ENCODE results near the gene LRBA.

- TF ChIP-seq, protein P1, sequence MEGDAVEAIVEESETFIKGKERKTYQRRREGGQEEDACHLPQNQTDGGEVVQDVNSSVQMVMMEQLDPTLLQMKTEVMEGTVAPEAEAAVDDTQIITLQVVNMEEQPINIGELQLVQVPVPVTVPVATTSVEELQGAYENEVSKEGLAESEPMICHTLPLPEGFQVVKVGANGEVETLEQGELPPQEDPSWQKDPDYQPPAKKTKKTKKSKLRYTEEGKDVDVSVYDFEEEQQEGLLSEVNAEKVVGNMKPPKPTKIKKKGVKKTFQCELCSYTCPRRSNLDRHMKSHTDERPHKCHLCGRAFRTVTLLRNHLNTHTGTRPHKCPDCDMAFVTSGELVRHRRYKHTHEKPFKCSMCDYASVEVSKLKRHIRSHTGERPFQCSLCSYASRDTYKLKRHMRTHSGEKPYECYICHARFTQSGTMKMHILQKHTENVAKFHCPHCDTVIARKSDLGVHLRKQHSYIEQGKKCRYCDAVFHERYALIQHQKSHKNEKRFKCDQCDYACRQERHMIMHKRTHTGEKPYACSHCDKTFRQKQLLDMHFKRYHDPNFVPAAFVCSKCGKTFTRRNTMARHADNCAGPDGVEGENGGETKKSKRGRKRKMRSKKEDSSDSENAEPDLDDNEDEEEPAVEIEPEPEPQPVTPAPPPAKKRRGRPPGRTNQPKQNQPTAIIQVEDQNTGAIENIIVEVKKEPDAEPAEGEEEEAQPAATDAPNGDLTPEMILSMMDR (IDR thresholded peaks at IDR 0.05; ENCODE audit: borderline replicate concordance, extremely low read depth, low read length, poor library complexity, severe bottlenecking), result no peak
- no peak for TF ChIP-seq EZH2 (IDR thresholded peaks at IDR 0.05; ENCODE audit: borderline replicate concordance, low read depth, low read length, severe bottlenecking)
Measured at GRCh38 chr4:151043803-151044515, 28.9 kb upstream of the LRBA start.
